Neural progenitor cell (in vitro differentiated cells): Measurements from ENCODE around the gene CDC42BPA.

Source experiments
- EZH2 ChIP-seq: fragments of 200-600 bp; sonication (generic); IDR thresholded peaks from 2 replicates; pipeline ENCODE4 v1.6.1; 2017; ENCODE audit warnings: antibody characterized with exemption, mild to moderate bottlenecking, moderate library complexity
- TF ChIP-seq, protein P1 (sequence below): fragments of 200-600 bp; sonication (generic); IDR thresholded peaks from 2 replicates; pipeline ENCODE4 v1.5.1; 2017; ENCODE audit warnings: antibody characterized with exemption, mild to moderate bottlenecking

DNA sequence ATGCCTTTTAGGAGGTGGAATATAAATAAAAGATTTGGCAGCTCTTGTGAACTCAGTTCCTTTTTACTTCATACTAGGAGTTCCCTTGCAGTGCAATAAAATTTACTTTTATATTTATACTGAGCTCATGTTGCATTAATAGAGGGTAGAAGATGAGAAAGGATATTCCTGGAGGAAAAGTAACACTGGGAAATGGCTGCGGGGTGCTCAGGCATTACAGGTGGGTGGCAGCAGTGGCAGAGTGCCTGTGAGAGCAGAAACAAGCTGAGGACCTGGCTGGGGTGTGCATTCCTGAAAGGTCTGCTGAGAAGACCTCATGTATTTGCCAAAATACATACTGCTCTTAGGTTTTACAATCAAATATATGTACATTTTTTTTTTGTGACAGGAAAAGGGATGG is 251.3 kb downstream of the CDC42BPA start:
- TF ChIP-seq, protein P1, sequence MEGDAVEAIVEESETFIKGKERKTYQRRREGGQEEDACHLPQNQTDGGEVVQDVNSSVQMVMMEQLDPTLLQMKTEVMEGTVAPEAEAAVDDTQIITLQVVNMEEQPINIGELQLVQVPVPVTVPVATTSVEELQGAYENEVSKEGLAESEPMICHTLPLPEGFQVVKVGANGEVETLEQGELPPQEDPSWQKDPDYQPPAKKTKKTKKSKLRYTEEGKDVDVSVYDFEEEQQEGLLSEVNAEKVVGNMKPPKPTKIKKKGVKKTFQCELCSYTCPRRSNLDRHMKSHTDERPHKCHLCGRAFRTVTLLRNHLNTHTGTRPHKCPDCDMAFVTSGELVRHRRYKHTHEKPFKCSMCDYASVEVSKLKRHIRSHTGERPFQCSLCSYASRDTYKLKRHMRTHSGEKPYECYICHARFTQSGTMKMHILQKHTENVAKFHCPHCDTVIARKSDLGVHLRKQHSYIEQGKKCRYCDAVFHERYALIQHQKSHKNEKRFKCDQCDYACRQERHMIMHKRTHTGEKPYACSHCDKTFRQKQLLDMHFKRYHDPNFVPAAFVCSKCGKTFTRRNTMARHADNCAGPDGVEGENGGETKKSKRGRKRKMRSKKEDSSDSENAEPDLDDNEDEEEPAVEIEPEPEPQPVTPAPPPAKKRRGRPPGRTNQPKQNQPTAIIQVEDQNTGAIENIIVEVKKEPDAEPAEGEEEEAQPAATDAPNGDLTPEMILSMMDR, result no peak
- TF ChIP-seq EZH2, result no peak
